PC-9 (cell line): ENCODE data around the gene TMCC2. TPM values are rescaled to one million over a fixed set of nuclear protein-coding genes. Genes with fewer than 3 reads are reported as not detected.
A peak's percentile ranks its signal among the peaks of the same experiment; 100 is the strongest.

Experiments used
- BruUV-seq: library from RNA; stranded (reverse); fragments of 400-500 nt; replicated peaks from 2 replicates; lab custom pipeline; 2021; lab: Mats Ljungman, UMichigan
- CTCF ChIA-PET: fragments of 300-600 bp; sonication (Branson Sonifier 250); formaldehyde crosslinking; loops from one replicate; lab custom pipeline; 2022; ENCODE audit warnings: antibody characterized with exemption; lab: Charles Lee
- POLR2A ChIA-PET: fragments of 300-600 bp; sonication (Branson Sonifier 250); formaldehyde crosslinking; loops from one replicate; lab custom pipeline; 2022; ENCODE audit warnings: antibody characterized with exemption; ENCODE audit not compliant: unreplicated experiment; lab: Charles Lee
- DNase-seq, 2 experiments: peaks; one replicate each; pipeline versions ENCODE4 v3.0.0 to v3.0.0-alpha.2; 2015 to 2022; ENCODE audit warnings: mixed read lengths in 1 of 2
- H2AFZ ChIP-seq: fragments of 200-600 bp; sonication (generic); 2 replicates; pipeline ENCODE4 v1.8.1; 2017; ENCODE audit warnings: antibody characterized with exemption
- H3F3A ChIP-seq: fragments of 200-600 bp; sonication (generic); 2 replicates; pipeline ENCODE4 v1.8.1; 2017; ENCODE audit warnings: antibody characterized with exemption, mild to moderate bottlenecking, low read depth; ENCODE audit not compliant: insufficient read depth
- H3K27ac ChIP-seq: fragments of 200-600 bp; sonication (generic); 2 replicates; pipeline ENCODE4 v1.6.1; 2016; ENCODE audit warnings: mixed run types
- H3K27me3 ChIP-seq: fragments of 200-600 bp; sonication (generic); 2 replicates; pipeline ENCODE4 v1.6.1; 2016; ENCODE audit warnings: low read depth, mixed run types; ENCODE audit not compliant: insufficient read depth
- H3K36me3 ChIP-seq: fragments of 200-600 bp; sonication (generic); 2 replicates; pipeline ENCODE4 v1.6.1; 2016; ENCODE audit warnings: low read depth, mixed run types
- H3K4me1 ChIP-seq: fragments of 200-600 bp; sonication (generic); replicated peaks from 2 replicates; pipeline ENCODE4 v1.6.1; 2016; ENCODE audit warnings: mixed run types; ENCODE audit not compliant: insufficient read depth
- H3K4me2 ChIP-seq: fragments of 200-600 bp; sonication (generic); 2 replicates; pipeline ENCODE4 v1.6.1; 2017; ENCODE audit warnings: mixed run types
- H3K4me3 ChIP-seq: fragments of 200-600 bp; sonication (generic); 2 replicates; pipeline ENCODE4 v1.6.1; 2016; ENCODE audit warnings: mixed run types
- H3K79me2 ChIP-seq: fragments of 200-600 bp; sonication (generic); 2 replicates; pipeline ENCODE4 v1.6.1; 2017; ENCODE audit warnings: low read depth, mixed run types
- H3K9me2 ChIP-seq: fragments of 200-600 bp; sonication (generic); 2 replicates; pipeline ENCODE4 v1.8.1; 2017; ENCODE audit warnings: mild to moderate bottlenecking; ENCODE audit not compliant: insufficient read depth
- H3K9me3 ChIP-seq: fragments of 200-600 bp; sonication (generic); 2 replicates; pipeline ENCODE4 v1.8.1; 2016; ENCODE audit warnings: low read depth; ENCODE audit not compliant: insufficient read depth
- H4K20me1 ChIP-seq: fragments of 200-600 bp; sonication (generic); 2 replicates; pipeline ENCODE4 v1.8.1; 2017; ENCODE audit not compliant: insufficient read depth
- CTCF ChIP-seq: fragments of 200-600 bp; sonication (generic); conservative IDR thresholded peaks from 2 replicates; pipeline ENCODE4 v1.6.1; 2017; ENCODE audit warnings: mixed run types, antibody characterized with exemption, mild to moderate bottlenecking, moderate library complexity
- EZH2 ChIP-seq: fragments of 200-600 bp; sonication (generic); IDR thresholded peaks from 2 replicates; pipeline ENCODE4 v1.8.0; 2017; ENCODE audit warnings: antibody characterized with exemption, low read depth
- intact Hi-C: fragments of 100-400 bp; cut with micrococcal nuclease; formaldehyde crosslinking; loops from one replicate; pipeline ENCODE4 v1.10.0; 2022; ENCODE audit not compliant: unreplicated experiment
- total RNA-seq: library from RNA; stranded (reverse); gene quantifications from 2 replicates; pipeline ENCODE4 v1.2.3, GENCODE V29; 2021

The TMCC2 gene
- total RNA-seq, 1 experiment from 2014 or later = 0.79 TPM

DNA sequence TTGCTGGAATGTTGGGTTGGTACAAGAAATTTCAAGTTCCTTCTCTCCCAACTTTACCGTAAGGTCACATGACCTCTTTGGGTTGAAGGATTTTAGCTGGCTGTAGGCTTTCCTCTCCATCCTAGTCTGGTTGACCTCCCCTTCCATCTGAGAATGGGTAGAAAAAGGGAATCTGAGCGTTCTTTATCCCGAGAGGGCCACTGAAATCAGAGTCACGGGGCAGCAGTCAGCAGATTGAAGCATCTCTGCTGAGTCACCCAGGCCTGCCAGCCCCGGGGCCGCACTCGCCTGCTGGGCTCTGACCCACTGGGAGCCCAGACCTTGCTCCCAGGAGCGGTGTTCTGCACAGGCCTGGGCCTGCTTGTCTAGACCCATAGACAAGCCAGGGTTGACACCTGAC, 31.0 kb downstream of the TMCC2 start:
- H3K9me2 ChIP-seq = no peaks in the 10 kb centered on the region
- ChIA-PET CTCF (interaction anchor here (0.6 to 0.7 kb wide), 2 partner anchors 88 to 149 kb away, joined by 3 to 5 read pairs; no protein-coding TSS in a partner anchor), POLR2A (interaction anchor here (0.5 to 0.6 kb wide), 3 partner anchors 16 to 148 kb away, joined by 5 to 13 read pairs (median 6); no protein-coding TSS in a partner anchor)
- H3F3A ChIP-seq = peaks cover 2% of the 10 kb centered on the region; the same call in 1 of the 2 replicates
- no peak overlapping the region for H3K4me2 ChIP-seq
- no peaks in the 10 kb centered on the region for H3K9me3 ChIP-seq
- no peak overlapping the region for H3K27ac ChIP-seq
- TF ChIP-seq EZH2 (no peak), CTCF (no peak)
- 0 out of 2 replicates have a peak, but pooled peaks cover 5% of the 10 kb centered on the region for H3K4me1 ChIP-seq
- peak in 1 of 2 experiments; percentile 43 for DNase-seq
- no peak overlapping the region for H2AFZ ChIP-seq
- no peak overlapping the region for H3K4me3 ChIP-seq
- BruUV-seq = no TSS peak
- no peaks in the 10 kb centered on the region for H3K79me2 ChIP-seq
- intact Hi-C loops = no loop called here
- no peaks in the 10 kb centered on the region for H3K27me3 ChIP-seq
- H3K36me3 ChIP-seq = no peaks in the 10 kb centered on the region
- H4K20me1 ChIP-seq = no peaks in the 10 kb centered on the region

GRCh38 chr1:205259324-205259832, 31.6 kb downstream of the TMCC2 start:
- Histone ChIP-seq H3K27ac (no peak overlapping the region), H3K4me2 (no peak overlapping the region), H3F3A (peaks cover 5% of the 10 kb centered on the region; the same call in 1 of the 2 replicates), H3K36me3 (no peaks in the 10 kb centered on the region), H3K4me3 (no peak overlapping the region), H4K20me1 (no peaks in the 10 kb centered on the region), H3K9me2 (no peaks in the 10 kb centered on the region), H2AFZ (no peak overlapping the region), H3K79me2 (no peaks in the 10 kb centered on the region), H3K4me1 (0 out of 2 replicates have a peak, but pooled peaks cover 5% of the 10 kb centered on the region), H3K9me3 (no peaks in the 10 kb centered on the region), H3K27me3 (no peaks in the 10 kb centered on the region)
- TSS peak; percentile 19 for BruUV-seq
- ChIA-PET CTCF (no interaction called here), POLR2A (interaction anchor here (0.5 kb wide), 1 partner anchor 17 kb away, joined by 5 read pairs; no protein-coding TSS in a partner anchor)
- no peak for DNase-seq
- intact Hi-C loops = no loop called here
- TF ChIP-seq EZH2 (no peak), CTCF (no peak)

GRCh38 chr1:205259998-205260397, 32.3 kb downstream of the TMCC2 start:
- BruUV-seq = no TSS peak
- Histone ChIP-seq H3K4me3 (no peak overlapping the region), H3F3A (peaks cover 5% of the 10 kb centered on the region; the same call in 1 of the 2 replicates), H3K4me1 (0 out of 2 replicates have a peak, but pooled peaks cover 5% of the 10 kb centered on the region), H3K9me3 (no peaks in the 10 kb centered on the region), H3K27me3 (no peaks in the 10 kb centered on the region), H2AFZ (no peak overlapping the region), H4K20me1 (no peaks in the 10 kb centered on the region), H3K79me2 (no peaks in the 10 kb centered on the region), H3K36me3 (no peaks in the 10 kb centered on the region), H3K4me2 (no peak overlapping the region), H3K9me2 (no peaks in the 10 kb centered on the region), H3K27ac (no peak overlapping the region)
- POLR2A ChIA-PET = interaction anchor here (0.8 kb wide), 1 partner anchor 49 kb away, joined by 3 read pairs; no protein-coding TSS in a partner anchor
- intact Hi-C loops = no loop called here
- no peak for TF ChIP-seq EZH2
- TF ChIP-seq CTCF = no peak
- CTCF ChIA-PET = interaction anchor here (0.6 kb wide), 1 partner anchor 31 kb away, joined by 6 read pairs; no protein-coding TSS in a partner anchor
- no peak for DNase-seq
